NCI-H82 treated with DMSO at 0.1 percent for 48 hours (cell line): ENCODE results near the gene FAM227A.
"Not testable (repeated sequence)": the region's sequence is repeated elsewhere in the genome, so short reads cannot be mapped to it uniquely, and the experiment has no call there.

Experiments used
- DNase-seq: peaks from one replicate; lab custom pipeline; 2025; ENCODE audit not compliant: unreplicated experiment; lab: John Stamatoyannopoulos, UW

Gene FAM227A

DNA sequence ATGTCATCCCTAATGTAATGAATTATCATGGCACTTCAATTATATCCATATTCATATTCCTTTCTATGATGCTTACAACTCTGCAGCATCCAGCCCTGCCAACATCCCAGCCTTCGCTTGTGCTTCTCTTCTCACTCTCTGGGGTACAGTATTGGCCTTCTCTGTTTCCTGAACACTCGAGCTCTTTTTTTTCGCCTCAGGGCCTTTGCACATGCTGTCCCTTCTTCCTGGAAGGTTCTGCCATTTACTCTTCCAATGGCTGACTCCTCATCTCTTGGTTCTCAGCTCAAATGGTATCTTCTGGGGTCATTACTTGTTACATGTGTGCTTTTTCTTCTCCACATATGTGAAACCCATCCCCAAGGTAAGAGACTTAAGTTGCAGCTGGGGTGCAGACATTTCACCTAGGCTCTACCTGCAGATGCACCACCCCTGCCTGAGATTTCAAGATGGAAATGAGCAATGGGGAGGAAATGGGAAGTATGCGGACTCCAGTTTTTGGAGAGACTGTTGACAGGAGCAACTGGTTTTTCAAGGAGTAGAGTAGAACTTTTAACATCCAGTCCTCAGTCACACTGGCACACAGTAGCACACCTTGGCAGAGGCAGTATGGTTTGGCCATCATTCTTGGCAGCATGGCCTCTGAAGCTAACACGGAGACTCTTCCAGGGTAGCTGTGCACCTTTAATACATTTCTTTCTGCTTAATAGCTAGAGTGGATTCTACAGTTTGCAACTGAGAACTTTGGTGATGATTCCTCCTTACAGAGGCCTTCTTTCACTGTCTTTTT, 43.8 kb downstream of the FAM227A start:
- DNase-seq: no peak

DNA sequence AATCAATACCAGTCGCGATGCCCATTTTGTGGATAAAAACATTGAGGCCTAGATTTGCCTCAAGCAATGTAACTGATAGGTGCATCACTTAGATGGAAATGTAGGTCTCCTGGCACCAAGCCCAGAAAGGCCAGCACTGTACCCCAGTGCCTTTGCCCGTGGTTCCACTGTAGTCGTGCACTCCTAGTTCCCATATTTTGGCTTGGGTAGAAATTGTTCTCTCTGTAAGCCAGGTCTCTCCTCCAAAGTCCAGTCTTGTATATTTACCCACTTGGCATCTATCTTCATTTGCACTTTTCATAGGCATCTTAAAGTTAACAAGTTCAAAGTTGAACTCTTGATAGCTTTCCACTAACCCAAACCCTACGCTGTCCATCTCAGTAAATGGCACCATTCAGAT, 44.6 kb downstream of the FAM227A start:
- DNase-seq: no peak

DNA sequence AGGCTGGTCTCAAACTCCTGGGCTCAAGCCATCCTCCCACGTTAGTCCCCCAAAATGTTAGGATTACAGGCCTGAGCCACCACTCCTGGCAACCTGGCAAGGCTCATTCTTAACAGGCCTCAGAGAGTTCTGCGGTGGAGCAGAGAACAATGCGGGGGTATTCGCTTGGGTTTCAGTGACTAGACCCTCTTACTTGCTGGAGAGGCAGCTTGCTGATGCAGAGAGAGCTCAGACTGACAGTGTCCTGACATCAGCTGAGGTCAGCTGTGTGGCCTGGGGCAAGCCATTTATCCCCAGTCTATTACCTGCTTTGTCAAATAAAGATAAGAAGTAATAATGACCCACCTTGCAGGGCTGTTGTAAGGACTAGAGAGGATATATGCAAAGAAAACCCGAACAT, 46.0 kb downstream of the FAM227A start:
- no peak for DNase-seq

DNA sequence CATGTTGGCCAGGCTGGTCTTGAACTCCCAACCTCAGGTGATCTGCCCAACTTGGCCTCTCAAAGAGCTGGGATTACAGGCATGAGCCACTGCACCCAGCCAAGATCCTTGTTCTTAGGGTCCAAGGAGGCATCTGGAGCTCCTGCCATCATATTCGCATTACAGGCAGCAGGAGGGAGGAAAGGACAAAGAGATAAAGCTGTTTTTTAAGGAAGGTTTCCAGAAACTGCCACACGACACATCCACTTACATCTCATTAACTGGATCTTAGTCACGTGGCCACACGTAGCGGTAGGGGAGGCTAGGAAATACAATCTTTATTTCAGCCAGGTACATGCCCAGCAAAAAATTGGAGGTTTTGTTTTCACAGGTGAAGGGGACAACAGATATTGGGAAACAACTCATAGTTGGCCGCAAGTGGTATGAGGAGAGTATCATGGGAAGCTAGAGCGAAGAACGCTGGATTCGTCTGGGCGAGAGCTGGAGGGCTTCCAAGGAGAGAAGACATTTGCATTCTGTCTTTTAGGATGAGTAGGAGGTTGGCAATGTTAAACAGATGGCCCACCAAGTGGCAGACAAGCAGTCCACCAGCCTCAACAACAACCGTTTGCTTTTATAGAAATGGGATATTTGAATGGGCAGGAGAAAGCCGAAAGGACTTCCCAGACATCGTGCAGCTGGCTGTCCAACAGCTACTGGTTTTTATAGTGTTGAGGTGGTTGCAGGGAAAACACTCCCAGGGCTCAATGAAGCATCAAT, 47.0 kb downstream of the FAM227A start:
- no peak for DNase-seq

DNA sequence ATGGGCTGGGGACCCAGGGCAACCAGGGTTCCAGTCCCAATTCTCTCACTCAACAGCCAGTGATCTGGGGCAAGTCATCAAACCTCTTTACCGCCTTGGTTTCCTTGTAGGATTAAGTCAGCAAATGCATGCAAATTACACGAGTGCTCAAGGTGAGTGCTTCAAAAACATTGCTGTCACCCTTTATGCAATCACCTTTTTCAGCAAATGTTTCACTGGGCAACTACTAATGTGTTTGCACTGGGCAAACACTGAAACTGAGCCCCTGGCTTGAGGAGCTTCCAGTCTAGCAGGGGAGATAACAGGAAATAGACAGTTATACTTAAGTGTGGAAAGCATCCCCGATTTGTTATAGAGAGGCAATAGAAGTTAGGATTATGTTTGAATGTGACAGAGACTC, 48.5 kb downstream of the FAM227A start:
- DNase-seq: no peak

DNA sequence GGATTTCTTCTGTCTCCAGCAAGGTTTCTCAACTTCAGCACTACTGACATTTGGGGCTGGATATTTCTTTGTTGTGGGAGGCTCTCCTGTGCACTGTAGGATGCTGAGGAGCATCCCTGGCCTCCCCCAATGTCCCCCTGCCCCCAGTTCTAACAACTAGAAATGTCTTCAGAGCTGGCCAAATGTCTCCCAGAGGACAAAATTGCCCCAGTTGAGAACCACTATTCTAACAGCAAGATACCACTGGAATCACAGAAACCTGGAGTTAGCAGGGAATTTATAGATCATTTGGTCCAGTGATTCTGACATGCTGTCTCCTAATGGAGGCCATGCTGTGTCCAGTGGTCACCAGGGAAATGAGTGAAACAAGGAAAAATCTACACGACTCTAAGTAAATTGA, 54.0 kb downstream of the FAM227A start:
- peak; percentile 58 for DNase-seq

DNA sequence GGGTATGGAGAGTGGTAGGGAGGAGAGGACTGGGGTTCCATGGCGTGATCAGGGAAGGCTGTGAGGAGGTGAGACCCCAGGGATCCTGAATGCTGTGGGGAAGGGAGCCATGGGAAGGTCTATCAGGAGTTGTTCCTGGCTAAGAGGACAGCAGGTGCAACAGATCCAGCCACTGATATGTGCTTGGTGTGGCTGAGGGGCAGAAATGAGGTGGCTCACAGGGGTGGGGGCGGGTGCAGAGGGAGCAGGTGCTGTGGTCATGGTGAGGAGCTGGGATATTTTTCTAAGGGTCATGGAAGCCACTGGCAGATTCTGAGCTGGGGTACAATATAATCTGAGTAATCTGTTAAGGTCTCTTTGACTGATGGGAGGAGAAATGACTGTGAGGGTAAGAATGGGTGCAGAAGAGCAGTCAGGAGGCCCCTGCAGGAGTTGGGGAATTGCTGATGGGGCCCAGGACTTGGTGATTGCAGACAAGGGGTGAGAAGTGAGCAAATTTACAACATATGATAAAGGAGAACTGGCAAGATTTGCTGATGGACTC, 54.9 kb downstream of the FAM227A start:
- no peak for DNase-seq

DNA sequence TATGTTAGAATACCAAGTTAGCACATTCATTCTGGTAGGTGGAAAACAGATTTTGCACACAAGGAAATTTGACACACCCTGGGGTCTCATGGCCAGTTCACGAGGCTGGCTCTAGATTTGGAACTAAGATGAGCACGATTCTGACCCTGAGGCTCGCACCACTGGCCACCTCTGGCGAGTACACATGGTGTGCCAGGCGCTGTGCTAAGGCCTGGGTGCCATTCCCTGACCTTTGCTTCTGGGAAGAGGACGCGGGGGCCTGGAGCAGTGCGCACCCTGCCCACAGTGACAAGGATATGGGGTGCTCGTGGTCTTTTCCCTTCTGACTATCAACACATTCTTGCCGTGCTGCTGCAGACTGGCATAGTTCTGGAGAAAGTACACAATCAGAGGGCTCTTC, 56.7 kb downstream of the FAM227A start:
- DNase-seq: no peak

DNA sequence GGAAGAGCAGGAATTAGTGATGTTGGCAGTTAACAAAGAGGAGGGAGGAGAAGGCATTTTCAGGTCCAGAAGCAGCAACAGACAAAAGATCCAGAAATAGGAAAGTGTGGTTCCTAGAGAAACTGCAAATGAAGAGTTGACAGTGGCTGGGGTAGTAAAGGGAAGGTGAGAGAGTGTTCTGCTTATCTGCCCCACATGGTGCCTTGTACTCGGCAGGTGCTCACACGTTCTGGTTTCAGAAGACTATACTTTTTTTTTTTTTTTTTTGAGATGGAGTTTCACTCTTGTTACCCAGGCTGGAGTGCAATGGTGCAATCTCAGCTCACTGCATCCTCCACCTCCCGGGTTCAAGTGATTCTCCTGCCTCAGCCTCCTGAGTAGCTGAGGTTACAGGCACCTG, 73.3 kb downstream of the FAM227A start:
- DNase-seq: not testable (repeated sequence)

DNA sequence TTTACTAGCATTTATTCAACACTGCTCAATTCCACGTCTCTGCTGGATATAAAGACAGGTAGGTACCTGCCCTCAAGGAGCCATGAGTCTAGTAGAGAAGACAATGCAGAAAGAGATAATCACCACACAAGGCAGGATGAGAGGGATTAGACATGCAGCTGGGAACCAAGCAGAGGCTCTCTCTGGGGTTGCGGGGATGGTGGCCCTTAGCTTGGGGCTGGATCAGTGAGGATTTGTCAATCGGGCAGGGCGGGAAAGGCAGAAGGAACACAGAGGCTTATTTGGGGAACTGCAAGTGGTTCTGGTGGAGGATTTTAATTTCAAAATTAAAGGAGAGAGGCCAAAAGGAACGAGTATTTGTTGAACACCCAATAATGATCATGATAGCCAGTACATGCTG, 77.7 kb downstream of the FAM227A start:
- no peak for DNase-seq

DNA sequence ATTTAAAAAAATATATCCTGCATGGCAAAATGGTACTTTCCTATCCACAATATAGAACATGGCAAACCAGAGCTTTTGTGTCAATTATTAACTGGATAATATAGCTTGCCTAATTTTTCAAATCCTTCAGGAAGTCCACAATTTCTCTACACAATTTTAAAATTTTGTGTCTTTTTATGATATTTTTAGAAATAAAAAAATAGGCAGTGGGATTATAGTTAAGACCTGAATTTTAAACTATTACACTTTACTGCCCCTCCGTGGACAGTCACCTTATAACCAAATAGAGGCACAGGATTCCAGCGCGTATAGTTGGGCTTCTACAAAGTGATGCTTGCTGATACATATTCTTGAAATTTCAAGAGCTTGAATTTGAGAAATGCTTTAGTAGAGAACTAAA, 84.1 kb downstream of the FAM227A start:
- DNase-seq: no peak

DNA sequence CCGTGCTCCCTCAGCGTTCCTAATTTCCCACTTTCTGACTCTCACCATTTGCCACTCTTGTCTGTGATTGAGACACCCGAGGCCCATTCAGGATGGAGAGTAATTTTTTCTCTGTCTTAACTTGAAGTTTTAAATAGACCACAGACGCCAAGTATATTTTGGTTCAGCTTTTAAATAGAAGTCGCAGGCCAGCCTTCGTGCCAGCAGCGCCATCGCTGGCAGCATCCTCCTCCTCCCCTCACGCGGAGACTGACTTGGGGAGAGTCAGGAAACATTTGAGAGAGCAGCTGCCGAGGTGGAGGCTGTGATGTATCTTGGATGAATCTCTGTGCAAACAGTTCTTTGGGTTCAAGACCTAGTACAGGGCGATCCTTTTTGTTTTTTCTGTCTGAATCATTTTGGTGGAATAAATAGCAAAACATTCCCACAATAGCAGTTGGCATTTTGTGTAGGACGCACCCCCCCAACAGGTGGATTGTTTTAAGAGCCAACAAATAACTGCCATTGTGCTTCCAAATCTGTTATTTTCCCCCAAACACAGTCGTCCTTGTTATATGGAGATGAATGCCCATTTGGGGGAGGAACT, 85.3 kb downstream of the FAM227A start:
- no peak for DNase-seq

DNA sequence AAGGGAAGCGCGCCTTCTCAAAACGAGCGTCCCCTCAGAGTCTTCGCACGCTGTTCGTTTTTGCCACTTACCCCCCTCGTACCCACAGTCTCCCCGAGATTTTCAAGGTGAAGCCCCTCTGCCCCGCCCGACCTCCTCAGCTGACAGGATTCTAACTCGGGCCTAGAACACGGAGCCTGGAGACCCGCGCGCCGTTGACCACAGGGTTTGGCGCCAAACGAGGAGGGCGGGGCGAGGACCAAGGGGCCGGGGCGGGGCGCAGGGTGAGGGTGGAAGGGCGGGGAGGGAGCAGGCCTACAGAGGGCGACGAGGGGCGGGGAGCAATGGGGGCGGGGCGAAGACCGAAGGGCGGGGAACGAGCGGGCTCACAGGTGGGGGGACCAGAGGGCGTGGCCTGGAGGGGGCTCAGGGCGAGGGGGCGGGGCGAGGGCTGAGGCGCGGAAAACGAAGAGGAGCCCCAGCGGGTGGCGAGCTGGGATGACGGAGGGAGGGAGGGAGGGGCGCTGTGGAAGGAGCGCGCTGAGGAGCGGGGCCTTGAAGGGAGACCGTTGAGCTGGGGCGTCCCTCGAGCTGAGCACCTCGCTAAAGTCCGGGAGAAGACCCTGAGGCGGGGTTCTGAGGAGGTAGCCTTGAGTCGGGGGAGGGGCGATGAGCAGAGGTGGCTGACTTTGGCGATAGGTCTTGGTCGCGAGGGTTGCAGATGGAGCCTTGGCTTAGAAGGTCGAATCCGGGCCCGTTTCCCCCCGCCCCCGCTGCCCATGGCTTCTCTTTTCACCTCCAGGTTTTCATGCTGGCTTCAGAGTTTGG, 86.0 kb downstream of the FAM227A start, which contains the start of gene DMC1:
Gene DMC1 (minus strand): TSS at position 212 of the 807 bp plus-strand sequence. CDS start 1,927 bp downstream, outside the sequence.
- DNase-seq: peak; percentile 77

DNA sequence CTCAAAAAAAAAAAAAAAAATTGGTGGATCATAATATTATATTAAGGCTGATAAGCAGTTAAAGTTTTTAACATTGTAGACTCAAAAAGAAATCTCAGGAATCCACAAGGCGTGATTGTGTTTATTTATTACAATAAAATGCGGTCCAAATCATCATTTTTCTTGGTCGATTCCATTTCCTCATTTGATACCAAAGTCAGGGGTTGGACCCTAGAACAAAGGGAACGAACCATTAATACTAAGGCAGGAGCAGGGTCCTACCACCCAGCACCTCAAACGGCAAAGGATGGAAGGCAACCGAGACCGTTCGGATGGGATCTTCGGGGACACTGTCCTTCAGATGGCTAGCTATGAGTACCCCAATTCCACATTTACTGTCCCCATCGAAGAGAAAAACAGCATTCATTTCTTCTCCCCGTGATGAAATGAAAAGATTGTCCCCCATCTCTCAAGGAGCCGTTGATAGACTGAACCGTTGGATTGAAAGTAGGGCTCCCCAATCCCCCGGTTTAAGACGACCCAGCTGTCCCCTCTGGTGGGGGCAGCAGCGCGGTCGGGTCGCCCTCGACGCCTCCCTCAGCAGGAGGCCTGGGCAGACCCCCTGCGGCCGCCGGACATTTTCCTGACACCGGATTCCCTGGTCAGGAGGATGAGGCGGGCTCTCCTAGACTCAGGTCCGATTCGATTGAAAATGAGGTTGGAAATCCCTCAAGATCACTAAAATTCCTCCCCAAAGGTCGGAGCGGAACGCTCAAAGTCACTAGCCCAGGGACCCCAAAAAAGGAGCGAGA, 86.8 kb downstream of the FAM227A start:
- DNase-seq: no peak

DNA sequence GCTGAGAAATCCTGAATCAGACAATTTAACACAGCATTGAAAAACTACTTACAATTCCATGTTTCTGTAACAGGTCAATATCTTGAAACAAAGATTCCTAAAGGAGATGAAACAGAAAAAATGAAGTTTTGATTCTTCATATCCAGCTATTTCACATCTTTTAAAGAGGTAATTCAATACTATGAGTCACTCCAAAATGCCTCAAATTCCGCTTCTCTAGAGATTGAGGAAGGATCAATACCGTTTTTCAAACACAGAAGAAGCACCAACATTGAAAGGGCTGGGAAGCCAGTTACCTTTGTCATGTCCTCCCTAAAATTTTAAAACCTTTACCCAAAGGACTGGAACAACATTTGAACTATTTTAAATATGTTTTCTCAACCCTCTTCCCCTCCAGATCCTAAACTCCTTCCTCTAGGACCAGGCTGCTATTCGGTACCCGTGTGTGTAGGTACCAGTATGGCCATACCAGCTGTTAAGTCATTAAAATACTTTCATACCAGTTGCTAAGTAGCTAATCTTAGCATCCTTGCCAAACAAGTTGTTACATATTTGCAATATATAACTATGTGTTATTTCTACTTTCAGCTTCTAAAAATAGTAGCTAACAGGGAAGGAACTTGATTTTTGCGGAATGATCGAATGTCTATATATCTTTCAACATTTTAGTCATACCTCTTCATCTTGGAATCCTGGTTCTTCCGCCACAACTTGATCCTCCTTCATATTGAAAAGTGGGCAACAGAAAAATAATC, 88.5 kb downstream of the FAM227A start:
- no peak for DNase-seq

DNA sequence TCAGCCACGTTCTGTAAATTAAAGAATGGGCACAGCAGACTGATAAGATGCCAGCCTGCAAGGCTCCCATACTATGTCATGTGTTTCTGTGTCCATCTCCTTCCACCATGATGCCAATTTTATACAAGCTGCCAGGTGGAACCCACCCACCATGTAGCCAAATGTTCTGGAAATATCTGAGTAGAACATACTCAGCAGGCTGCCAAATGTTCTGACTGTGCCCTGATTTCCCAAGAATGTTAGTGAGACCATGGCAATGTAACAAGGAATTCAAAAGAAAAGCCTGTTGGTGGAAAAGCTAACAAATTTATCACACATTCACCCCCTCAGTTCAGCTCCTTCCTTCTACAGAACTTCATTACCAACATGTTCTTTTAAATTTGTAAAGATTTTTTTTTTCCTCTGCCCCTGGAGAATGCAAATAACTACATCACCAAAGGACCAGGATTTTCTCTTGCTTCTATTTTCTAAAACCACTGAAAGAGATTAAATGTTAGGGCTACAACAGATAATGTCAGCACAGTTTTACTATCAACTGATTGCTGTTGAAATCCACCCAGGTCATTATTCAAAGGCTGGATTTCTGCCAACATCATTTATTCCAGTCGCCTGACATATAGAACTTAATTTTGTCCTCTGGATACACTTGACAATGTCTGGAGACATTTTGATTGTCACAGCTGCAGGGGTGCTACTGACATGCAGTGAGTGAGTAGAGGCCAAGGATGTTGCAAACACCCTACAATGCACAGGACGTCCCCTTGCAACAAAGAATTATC, 89.3 kb downstream of the FAM227A start:
- no peak for DNase-seq

DNA sequence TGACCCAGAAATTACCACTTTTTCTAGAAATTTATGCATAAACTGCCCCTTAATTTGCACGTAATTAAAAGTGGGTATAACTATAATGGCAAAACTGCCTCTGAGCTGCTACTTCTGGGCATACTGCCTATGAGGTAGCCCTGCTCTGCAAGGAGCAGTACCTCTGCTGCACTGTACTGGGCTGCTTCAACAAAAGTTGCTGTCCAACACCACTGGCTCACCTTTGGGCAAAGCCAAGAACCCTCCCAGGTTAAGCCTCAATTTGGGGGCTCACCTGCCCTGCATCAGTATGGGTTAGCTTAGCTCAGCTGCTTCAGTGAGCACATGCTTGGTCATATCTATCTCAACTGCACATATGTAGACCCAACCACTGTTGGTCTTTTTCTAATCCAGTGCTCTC, 90.8 kb downstream of the FAM227A start:
- no peak for DNase-seq

DNA sequence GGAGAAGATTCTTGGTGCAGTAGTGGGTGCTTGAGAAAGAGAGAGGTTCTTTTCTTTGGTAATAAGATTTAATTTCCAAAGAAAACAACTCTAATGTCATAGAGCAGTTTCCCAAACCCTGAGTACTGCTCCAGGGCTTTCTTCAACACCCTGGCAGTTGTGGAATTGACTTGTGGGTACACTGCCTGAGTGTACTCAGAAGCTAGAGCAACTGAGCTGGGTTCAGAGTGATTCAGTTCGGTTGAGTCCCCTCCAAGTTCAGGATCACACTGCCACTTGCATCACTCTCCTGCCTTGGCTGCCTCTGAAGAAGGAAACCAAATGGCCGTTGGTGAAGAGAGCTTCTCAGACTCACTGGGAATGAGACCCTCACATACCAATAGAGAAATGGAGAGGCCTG, 91.5 kb downstream of the FAM227A start:
- DNase-seq: no peak

DNA sequence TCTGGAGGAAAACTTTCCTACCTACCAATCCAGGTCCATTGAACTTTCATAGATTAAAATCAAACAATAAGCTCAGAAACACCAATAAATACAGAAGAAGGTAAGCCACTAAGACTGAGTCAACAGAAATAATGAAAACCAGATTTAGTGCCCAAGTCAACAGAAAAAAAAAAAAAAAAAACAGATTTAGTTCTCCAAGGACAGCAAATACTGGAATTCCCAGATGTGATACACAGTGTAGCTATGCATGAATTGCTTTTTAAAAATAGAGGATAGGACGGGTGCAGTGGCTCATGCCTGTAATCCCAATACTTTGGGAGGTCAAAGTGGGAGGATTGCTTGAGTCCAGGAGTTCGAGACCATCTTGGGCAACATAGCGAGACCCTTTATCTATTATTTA, 101.9 kb downstream of the FAM227A start:
- DNase-seq: no peak
